ENCODE data around the gene NPHS1. TPM values are rescaled to one million over a fixed set of nuclear protein-coding genes. Genes with fewer than 3 reads are reported as not detected.

Gene NPHS1
- polyA plus RNA-seq, 1 donor from 2014 or later, result 0.05 TPM

GRCh38 chr19:35890113-35890650 lies 37.9 kb upstream of the NPHS1 start:
- TF ChIP-seq SMC3 (conservative IDR thresholded peaks at IDR 0.05; ENCODE audit: poor library complexity) (no peak), POLR2AphosphoS5 (IDR thresholded peaks at IDR 0.05) (no peak), MXI1 (conservative IDR thresholded peaks at IDR 0.05; ENCODE audit: poor library complexity, severe bottlenecking) (no peak), EZH2 (IDR thresholded peaks at IDR 0.05; ENCODE audit: borderline replicate concordance, insufficient read depth, low read length, poor library complexity, severe bottlenecking) (no peak), CTCF (IDR thresholded peaks at IDR 0.05; ENCODE audit: poor library complexity, severe bottlenecking) (no peak), REST (IDR thresholded peaks at IDR 0.05; ENCODE audit: borderline replicate concordance) (no peak), EP300 (conservative IDR thresholded peaks at IDR 0.05; ENCODE audit: poor library complexity, severe bottlenecking) (no peak)
- Histone ChIP-seq H3K9me3 (ENCODE audit: low read length) (no peaks in the 10 kb centered on the region), H3K4me2 (ENCODE audit: low read length) (no peak overlapping the region)

GRCh38 chr19:35889370-35890112 lies 37.2 kb upstream of the NPHS1 start:
- Histone ChIP-seq H3K9ac (ENCODE audit: low read length) (no peak overlapping the region), H3F3A (ENCODE audit: insufficient read depth, low read length, poor library complexity, severe bottlenecking) (no peaks in the 10 kb centered on the region)

More at GRCh38 chr19:35890113-35890650, 37.9 kb upstream of the NPHS1 start:
- Histone ChIP-seq H3K27me3 (ENCODE audit: insufficient read depth, low read depth, low read length) (no peaks in the 10 kb centered on the region), H3F3A (ENCODE audit: insufficient read depth, low read length, poor library complexity, severe bottlenecking) (no peaks in the 10 kb centered on the region), H3K79me2 (replicated peaks; ENCODE audit: insufficient read depth, low read length) (no peaks in the 10 kb centered on the region), H3K4me3 (ENCODE audit: low read length) (no peak overlapping the region), H3K9me2 (ENCODE audit: insufficient read depth, low read length) (no peaks in the 10 kb centered on the region), H3K36me3 (ENCODE audit: insufficient read depth, low read length) (peaks cover 3% of the 10 kb centered on the region), H4K20me1 (ENCODE audit: insufficient read depth) (no peaks in the 10 kb centered on the region), H2AFZ (ENCODE audit: low read depth, low read length) (no peak overlapping the region), H3K27ac (ENCODE audit: low read length) (no peak overlapping the region), H3K9ac (ENCODE audit: low read length) (no peak overlapping the region)

More at GRCh38 chr19:35889370-35890112, 37.2 kb upstream of the NPHS1 start:
- H3K27me3 ChIP-seq (ENCODE audit: insufficient read depth, low read depth, low read length), result no peaks in the 10 kb centered on the region
- no peaks in the 10 kb centered on the region for H3K9me2 ChIP-seq (ENCODE audit: insufficient read depth, low read length)
- no peak overlapping the region for H2AFZ ChIP-seq (ENCODE audit: low read depth, low read length)
- H3K4me2 ChIP-seq (ENCODE audit: low read length), result no peak overlapping the region
- H3K36me3 ChIP-seq (ENCODE audit: insufficient read depth, low read length), result peaks cover 3% of the 10 kb centered on the region
- no peak for TF ChIP-seq MXI1 (conservative IDR thresholded peaks at IDR 0.05; ENCODE audit: poor library complexity, severe bottlenecking)
- no peak for TF ChIP-seq TAF1 (IDR thresholded peaks at IDR 0.05; ENCODE audit: low read depth)
- TF ChIP-seq EP300 (conservative IDR thresholded peaks at IDR 0.05; ENCODE audit: poor library complexity, severe bottlenecking), result no peak
- no peak for TF ChIP-seq EZH2 (IDR thresholded peaks at IDR 0.05; ENCODE audit: borderline replicate concordance, insufficient read depth, low read length, poor library complexity, severe bottlenecking)
- no peak for TF ChIP-seq SMC3 (conservative IDR thresholded peaks at IDR 0.05; ENCODE audit: poor library complexity)
- no peak for TF ChIP-seq REST (IDR thresholded peaks at IDR 0.05; ENCODE audit: borderline replicate concordance)
- TF ChIP-seq POLR2AphosphoS5 (IDR thresholded peaks at IDR 0.05), result no peak
- TF ChIP-seq CTCF (IDR thresholded peaks at IDR 0.05; ENCODE audit: poor library complexity, severe bottlenecking), result no peak
- no peak for TF ChIP-seq RAD21 (conservative IDR thresholded peaks at IDR 0.05)
- no peak overlapping the region for H3K4me3 ChIP-seq (ENCODE audit: low read length)
- no peaks in the 10 kb centered on the region for H3K79me2 ChIP-seq (replicated peaks; ENCODE audit: insufficient read depth, low read length)
- no peaks in the 10 kb centered on the region for H4K20me1 ChIP-seq (ENCODE audit: insufficient read depth)
- H3K27ac ChIP-seq (ENCODE audit: low read length), result no peak overlapping the region
- no peaks in the 10 kb centered on the region for H3K9me3 ChIP-seq (ENCODE audit: low read length)

All from neural cell (in vitro differentiated cells).